ENCODE data around the gene GPX2.

The GPX2 gene

GRCh38 chr14:64958743-64959142 lies 16.2 kb upstream of the GPX2 start:
- Histone ChIP-seq H3K9ac (ENCODE audit: low read depth, low read length) (no peak overlapping the region), H3K4me3 (ENCODE audit: low read depth, low read length) (no peak overlapping the region), H3K36me3 (ENCODE audit: control insufficient read depth, insufficient read depth, low read length) (no peaks in the 10 kb centered on the region), H3K4me1 (ENCODE audit: control insufficient read depth, insufficient read depth, low read length) (peaks cover 48% of the 10 kb centered on the region), H3K9me3 (ENCODE audit: control insufficient read depth, insufficient read depth, low read length) (no peaks in the 10 kb centered on the region), H3K27ac (ENCODE audit: low read depth, low read length) (no peak overlapping the region), H3K27me3 (ENCODE audit: control insufficient read depth, insufficient read depth, low read length) (no peaks in the 10 kb centered on the region)

GRCh38 chr14:64958201-64958600 lies 15.7 kb upstream of the GPX2 start:
- Histone ChIP-seq H3K9me3 (ENCODE audit: control insufficient read depth, insufficient read depth, low read length) (no peaks in the 10 kb centered on the region), H3K27me3 (ENCODE audit: control insufficient read depth, insufficient read depth, low read length) (no peaks in the 10 kb centered on the region), H3K27ac (ENCODE audit: low read depth, low read length) (no peak overlapping the region), H3K36me3 (ENCODE audit: control insufficient read depth, insufficient read depth, low read length) (no peaks in the 10 kb centered on the region), H3K4me1 (ENCODE audit: control insufficient read depth, insufficient read depth, low read length) (peaks cover 48% of the 10 kb centered on the region), H3K4me3 (ENCODE audit: low read depth, low read length) (no peak overlapping the region), H3K9ac (ENCODE audit: low read depth, low read length) (no peak overlapping the region)

- Histone ChIP-seq H3K4me1 (ENCODE audit: control insufficient read depth, insufficient read depth, low read length) (peaks cover 48% of the 10 kb centered on the region), H3K4me3 (ENCODE audit: low read depth, low read length) (no peak overlapping the region), H3K9me3 (ENCODE audit: control insufficient read depth, insufficient read depth, low read length) (no peaks in the 10 kb centered on the region), H3K27ac (ENCODE audit: low read depth, low read length) (peak overlapping the region; percentile 68), H3K27me3 (ENCODE audit: control insufficient read depth, insufficient read depth, low read length) (no peaks in the 10 kb centered on the region), H3K9ac (ENCODE audit: low read depth, low read length) (no peak overlapping the region), H3K36me3 (ENCODE audit: control insufficient read depth, insufficient read depth, low read length) (peaks cover 7% of the 10 kb centered on the region)
These were observed 14.3 kb upstream of the GPX2 start for GRCh38 chr14:64956697-64957406.

- Histone ChIP-seq H3K27ac (ENCODE audit: low read depth, low read length) (peak overlapping the region; percentile 42), H3K4me3 (ENCODE audit: low read depth, low read length) (no peak overlapping the region), H3K4me1 (ENCODE audit: control insufficient read depth, insufficient read depth, low read length) (peaks cover 37% of the 10 kb centered on the region), H3K27me3 (ENCODE audit: control insufficient read depth, insufficient read depth, low read length) (no peaks in the 10 kb centered on the region), H3K36me3 (ENCODE audit: control insufficient read depth, insufficient read depth, low read length) (peaks cover 23% of the 10 kb centered on the region), H3K9ac (ENCODE audit: low read depth, low read length) (no peak overlapping the region), H3K9me3 (ENCODE audit: control insufficient read depth, insufficient read depth, low read length) (no peaks in the 10 kb centered on the region)
These were observed 12.8 kb upstream of the GPX2 start for GRCh38 chr14:64955297-64955696.

GRCh38 chr14:64954491-64955240 lies 12.1 kb upstream of the GPX2 start:
- H3K27me3 ChIP-seq (ENCODE audit: control insufficient read depth, insufficient read depth, low read length) = no peaks in the 10 kb centered on the region
- H3K27ac ChIP-seq (ENCODE audit: low read depth, low read length) = no peak overlapping the region
- peaks cover 30% of the 10 kb centered on the region for H3K4me1 ChIP-seq (ENCODE audit: control insufficient read depth, insufficient read depth, low read length)
- peaks cover 28% of the 10 kb centered on the region for H3K36me3 ChIP-seq (ENCODE audit: control insufficient read depth, insufficient read depth, low read length)
- H3K9ac ChIP-seq (ENCODE audit: low read depth, low read length) = no peak overlapping the region
- H3K9me3 ChIP-seq (ENCODE audit: control insufficient read depth, insufficient read depth, low read length) = no peaks in the 10 kb centered on the region
- no peak overlapping the region for H3K4me3 ChIP-seq (ENCODE audit: low read depth, low read length)

GRCh38 chr14:64953661-64954060 lies 11.1 kb upstream of the GPX2 start:
- Histone ChIP-seq H3K27ac (ENCODE audit: low read depth, low read length) (no peak overlapping the region), H3K9ac (ENCODE audit: low read depth, low read length) (no peak overlapping the region), H3K36me3 (ENCODE audit: control insufficient read depth, insufficient read depth, low read length) (peaks cover 35% of the 10 kb centered on the region), H3K27me3 (ENCODE audit: control insufficient read depth, insufficient read depth, low read length) (no peaks in the 10 kb centered on the region), H3K4me3 (ENCODE audit: low read depth, low read length) (no peak overlapping the region), H3K9me3 (ENCODE audit: control insufficient read depth, insufficient read depth, low read length) (no peaks in the 10 kb centered on the region), H3K4me1 (ENCODE audit: control insufficient read depth, insufficient read depth, low read length) (peaks cover 30% of the 10 kb centered on the region)

GRCh38 chr14:64953310-64953654 lies 10.7 kb upstream of the GPX2 start:
- H3K9ac ChIP-seq (ENCODE audit: low read depth, low read length) = no peak overlapping the region
- no peak overlapping the region for H3K4me3 ChIP-seq (ENCODE audit: low read depth, low read length)
- H3K27me3 ChIP-seq (ENCODE audit: control insufficient read depth, insufficient read depth, low read length) = no peaks in the 10 kb centered on the region
- no peak overlapping the region for H3K27ac ChIP-seq (ENCODE audit: low read depth, low read length)
- H3K4me1 ChIP-seq (ENCODE audit: control insufficient read depth, insufficient read depth, low read length) = peaks cover 30% of the 10 kb centered on the region
- peaks cover 38% of the 10 kb centered on the region for H3K36me3 ChIP-seq (ENCODE audit: control insufficient read depth, insufficient read depth, low read length)
- no peaks in the 10 kb centered on the region for H3K9me3 ChIP-seq (ENCODE audit: control insufficient read depth, insufficient read depth, low read length)

GRCh38 chr14:64952598-64953309 lies 10.2 kb upstream of the GPX2 start:
- H3K9ac ChIP-seq (ENCODE audit: low read depth, low read length) = no peak overlapping the region

GRCh38 chr14:64951724-64952123 lies 9.2 kb upstream of the GPX2 start:
- H3K27me3 ChIP-seq (ENCODE audit: control insufficient read depth, insufficient read depth, low read length) = no peaks in the 10 kb centered on the region
- peaks cover 52% of the 10 kb centered on the region for H3K36me3 ChIP-seq (ENCODE audit: control insufficient read depth, insufficient read depth, low read length)
- no peak overlapping the region for H3K9ac ChIP-seq (ENCODE audit: low read depth, low read length)
- no peak overlapping the region for H3K4me3 ChIP-seq (ENCODE audit: low read depth, low read length)
- H3K27ac ChIP-seq (ENCODE audit: low read depth, low read length) = no peak overlapping the region
- H3K4me1 ChIP-seq (ENCODE audit: control insufficient read depth, insufficient read depth, low read length) = peaks cover 21% of the 10 kb centered on the region
- no peaks in the 10 kb centered on the region for H3K9me3 ChIP-seq (ENCODE audit: control insufficient read depth, insufficient read depth, low read length)

More at GRCh38 chr14:64952598-64953309, 10.2 kb upstream of the GPX2 start:
- Histone ChIP-seq H3K9me3 (ENCODE audit: control insufficient read depth, insufficient read depth, low read length) (no peaks in the 10 kb centered on the region), H3K36me3 (ENCODE audit: control insufficient read depth, insufficient read depth, low read length) (peaks cover 43% of the 10 kb centered on the region), H3K27ac (ENCODE audit: low read depth, low read length) (no peak overlapping the region), H3K27me3 (ENCODE audit: control insufficient read depth, insufficient read depth, low read length) (no peaks in the 10 kb centered on the region), H3K4me1 (ENCODE audit: control insufficient read depth, insufficient read depth, low read length) (peaks cover 30% of the 10 kb centered on the region), H3K4me3 (ENCODE audit: low read depth, low read length) (no peak overlapping the region)

- Histone ChIP-seq H3K9me3 (ENCODE audit: control insufficient read depth, insufficient read depth, low read length) (no peaks in the 10 kb centered on the region), H3K27me3 (ENCODE audit: control insufficient read depth, insufficient read depth, low read length) (no peaks in the 10 kb centered on the region), H3K4me3 (ENCODE audit: low read depth, low read length) (no peak overlapping the region), H3K9ac (ENCODE audit: low read depth, low read length) (no peak overlapping the region), H3K36me3 (ENCODE audit: control insufficient read depth, insufficient read depth, low read length) (peaks cover 56% of the 10 kb centered on the region), H3K4me1 (ENCODE audit: control insufficient read depth, insufficient read depth, low read length) (peaks cover 16% of the 10 kb centered on the region), H3K27ac (ENCODE audit: low read depth, low read length) (no peak overlapping the region)
These were observed 8.7 kb upstream of the GPX2 start for GRCh38 chr14:64951291-64951690.

- Histone ChIP-seq H3K4me1 (ENCODE audit: control insufficient read depth, insufficient read depth, low read length) (peaks cover 13% of the 10 kb centered on the region), H3K9me3 (ENCODE audit: control insufficient read depth, insufficient read depth, low read length) (no peaks in the 10 kb centered on the region), H3K27me3 (ENCODE audit: control insufficient read depth, insufficient read depth, low read length) (no peaks in the 10 kb centered on the region), H3K4me3 (ENCODE audit: low read depth, low read length) (no peak overlapping the region), H3K36me3 (ENCODE audit: control insufficient read depth, insufficient read depth, low read length) (peaks cover 56% of the 10 kb centered on the region), H3K27ac (ENCODE audit: low read depth, low read length) (no peak overlapping the region), H3K9ac (ENCODE audit: low read depth, low read length) (no peak overlapping the region)
These were observed 8.3 kb upstream of the GPX2 start for GRCh38 chr14:64950889-64951288.
